Neuronal stem cell (in vitro differentiated cells): Measurements from ENCODE around the gene OR51B2. TPM values are rescaled to one million over a fixed set of nuclear protein-coding genes. Genes with fewer than 3 reads are reported as not detected.

Source experiments
- DNase-seq: peaks from one replicate; pipeline ENCODE4 v3.0.0-alpha.2; 2013; ENCODE audit warnings: low spot score
- H2AFZ ChIP-seq: one replicate; pipeline ENCODE4 v1.6.1; 2013; ENCODE audit warnings: mild to moderate bottlenecking, low read length, inconsistent platforms
- H2AK5ac ChIP-seq: 2 replicates; pipeline ENCODE4 v1.6.1; 2013; ENCODE audit warnings: low read depth, mild to moderate bottlenecking, inconsistent platforms, low read length, moderate library complexity, mixed read lengths
- H2BK120ac ChIP-seq: 2 replicates; pipeline ENCODE4 v1.6.1; 2013; ENCODE audit warnings: low read depth, mild to moderate bottlenecking, inconsistent platforms, low read length, moderate library complexity, mixed read lengths
- H2BK12ac ChIP-seq: one replicate; pipeline ENCODE4 v1.6.1; 2013; ENCODE audit warnings: low read length, inconsistent platforms
- H2BK15ac ChIP-seq: 2 replicates; pipeline ENCODE4 v1.6.1; 2013; ENCODE audit warnings: mild to moderate bottlenecking, low read length, inconsistent platforms, mixed read lengths
- H2BK5ac ChIP-seq: one replicate; pipeline ENCODE4 v1.6.1; 2013; ENCODE audit warnings: inconsistent platforms, mild to moderate bottlenecking, low read length, moderate library complexity
- H3K14ac ChIP-seq: one replicate; pipeline ENCODE4 v1.6.1; 2013; ENCODE audit warnings: low read length, inconsistent platforms
- H3K18ac ChIP-seq: 2 replicates; pipeline ENCODE4 v1.6.1; 2013; ENCODE audit warnings: low read length, inconsistent platforms
- H3K23ac ChIP-seq: 2 replicates; pipeline ENCODE4 v1.6.1; 2013; ENCODE audit warnings: low read depth, mild to moderate bottlenecking, mixed read lengths, low read length, inconsistent platforms; ENCODE audit not compliant: poor library complexity
- H3K27ac ChIP-seq: replicated peaks from 3 replicates; pipeline ENCODE4 v1.5.1; 2013; ENCODE audit warnings: low read length, inconsistent platforms
- H3K27me3 ChIP-seq, 3 experiments: 2 replicates each; pipeline ENCODE4 v1.6.1; 2013; ENCODE audit warnings: low read length in 3 of 3, mild to moderate bottlenecking in 2 of 3, inconsistent platforms in 1 of 3, low read depth in 1 of 3, mixed read lengths in 1 of 3, moderate library complexity in 1 of 3; ENCODE audit not compliant: control insufficient read depth in 3 of 3, insufficient read depth in 3 of 3
- H3K36me3 ChIP-seq, 2 donors: replicated peaks in 1 of 2; 2 replicates each; pipeline ENCODE4 v1.6.1; 2013; ENCODE audit warnings: low read length in 2 of 2; ENCODE audit not compliant: control insufficient read depth in 2 of 2, insufficient read depth in 2 of 2
- H3K4ac ChIP-seq: 2 replicates; pipeline ENCODE4 v1.6.1; 2013; ENCODE audit warnings: inconsistent platforms, mild to moderate bottlenecking, low read length, moderate library complexity
- H3K4me1 ChIP-seq, 2 donors: 1 replicate in 1 of 2; 2 replicates in 1 of 2; pipeline ENCODE4 v1.6.1; 2013; ENCODE audit warnings: low read length in 2 of 2, low read depth in 1 of 2; ENCODE audit not compliant: control insufficient read depth in 2 of 2, insufficient read depth in 1 of 2
- H3K4me2 ChIP-seq: one replicate; pipeline ENCODE4 v1.6.1; 2013; ENCODE audit warnings: mild to moderate bottlenecking, low read length, inconsistent platforms; ENCODE audit not compliant: insufficient read depth, poor library complexity, severe bottlenecking
- H3K4me3 ChIP-seq, 2 donors: 2 replicates each; pipeline ENCODE4 v1.5.1; 2013; ENCODE audit warnings: low read length in 2 of 2, mild to moderate bottlenecking in 2 of 2, inconsistent platforms in 1 of 2, moderate library complexity in 1 of 2
- H3K79me1 ChIP-seq: one replicate; pipeline ENCODE4 v1.6.1; 2013; ENCODE audit warnings: low read depth, mild to moderate bottlenecking, inconsistent platforms, low read length, moderate library complexity
- H3K9ac ChIP-seq: one replicate; pipeline ENCODE4 v1.6.1; 2013; ENCODE audit warnings: mild to moderate bottlenecking, low read depth, low read length, inconsistent platforms; ENCODE audit not compliant: poor library complexity
- H3K9me3 ChIP-seq, 2 donors: replicated peaks in 1 of 2; 2 replicates each; pipeline versions ENCODE3 to v1.6.1; 2013; ENCODE audit warnings: low read length in 2 of 2, mild to moderate bottlenecking in 2 of 2, inconsistent platforms in 1 of 2, low read depth in 1 of 2, mixed read lengths in 1 of 2, moderate library complexity in 1 of 2; ENCODE audit not compliant: control insufficient read depth in 2 of 2, insufficient read depth in 1 of 2
- H4K8ac ChIP-seq: one replicate; pipeline ENCODE4 v1.6.1; 2013; ENCODE audit warnings: low read depth, mild to moderate bottlenecking, inconsistent platforms, low read length, moderate library complexity
- H4K91ac ChIP-seq: one replicate; pipeline ENCODE4 v1.6.1; 2013; ENCODE audit warnings: low read length, low read depth, mild to moderate bottlenecking, inconsistent platforms; ENCODE audit not compliant: poor library complexity
- WGBS, 2 donors: extraction: QIAGEN DNeasy Blood & Tissue Kit; methylation state at CpG; one replicate each; pipeline ENCODE4 v1.1.7; 2013; ENCODE audit warnings: missing lambda C conversion rate in 2 of 2, mixed read lengths in 1 of 2; ENCODE audit not compliant: insufficient read length in 2 of 2, insufficient replicate concordance in 1 of 2; ENCODE audit errors: extremely low coverage in 2 of 2; 5-methylcytosine and 5-hydroxymethylcytosine counted together
- small RNA-seq: library from polyadenylated mRNA; stranded (forward); fragments of <200 nt; extraction: miRNeasy Mini kit (QIAGEN cat#:217004); gene quantifications from one replicate; pipeline ENCODE3, GENCODE V24; 2013; ENCODE audit not compliant: insufficient read depth

The OR51B2 gene

GRCh38 chr11:5275369-5276110 is 48.6 kb downstream of the OR51B2 start:
- no peak overlapping the region for H3K27ac ChIP-seq
- no peak for DNase-seq
- no peak overlapping the region for H2BK15ac ChIP-seq

GRCh38 chr11:5274395-5274794 is 49.7 kb downstream of the OR51B2 start:
- DNase-seq, result no peak
- Histone ChIP-seq H2AFZ (no peak overlapping the region), H3K79me1 (no peaks in the 10 kb centered on the region), H3K4me2 (no peak overlapping the region), H3K14ac (no peak overlapping the region), H3K4ac (no peak overlapping the region), H2BK120ac (no peak overlapping the region), H3K9me3 (no peaks in the 10 kb centered on the region), H2BK15ac (no peak overlapping the region), H2BK5ac (no peak overlapping the region), H3K4me1 (peaks cover 0 to 2% of the 10 kb centered on the region in 2 donors), H3K23ac (no peak overlapping the region), H4K91ac (no peak overlapping the region), H3K27me3 (no peaks in the 10 kb centered on the region), H2AK5ac (no peak overlapping the region), H3K36me3 (no peaks in the 10 kb centered on the region), H2BK12ac (no peak overlapping the region), H4K8ac (no peak overlapping the region), H3K18ac (no peak overlapping the region), H3K27ac (no peak overlapping the region), H3K4me3 (no peak overlapping the region), H3K9ac (no peak overlapping the region)
- no CpG with 5 or more reads among the region's 5 CpGs for WGBS, 2 donors

More at GRCh38 chr11:5275369-5276110, 48.6 kb downstream of the OR51B2 start:
- Histone ChIP-seq H2AK5ac (no peak overlapping the region), H3K36me3 (no peaks in the 10 kb centered on the region), H3K4me2 (no peak overlapping the region), H4K8ac (no peak overlapping the region), H2BK12ac (no peak overlapping the region), H3K9ac (no peak overlapping the region), H3K18ac (no peak overlapping the region), H3K4me3 (no peak overlapping the region), H2BK5ac (no peak overlapping the region), H3K14ac (no peak overlapping the region), H2AFZ (no peak overlapping the region), H3K4ac (no peak overlapping the region), H3K79me1 (no peaks in the 10 kb centered on the region), H3K9me3 (no peaks in the 10 kb centered on the region), H2BK120ac (no peak overlapping the region), H3K23ac (no peak overlapping the region), H3K27me3 (no peaks in the 10 kb centered on the region), H3K4me1 (peaks cover 0 to 2% of the 10 kb centered on the region in 2 donors), H4K91ac (no peak overlapping the region)
- no CpG with 5 or more reads among the region's 6 CpGs for WGBS, 2 donors

Small RNA genes within 50 kb of the gene (small RNA-seq; reads per million reads assigned to genes)
- not detected for gene AC104389.3
